Nephron progenitor cell (in vitro differentiated cells): ENCODE data around the gene KREMEN1.
A peak's percentile ranks its signal among the peaks of the same experiment; 100 is the strongest.

ENCODE experiments used
- DNase-seq: peaks from one replicate; pipeline ENCODE4 v3.0.0; 2021
- H3K27ac Mint-ChIP-seq: 2 replicates; pipeline ENCODE4 v1.8.0; 2021; ENCODE audit warnings: mild to moderate bottlenecking, moderate library complexity, mixed read lengths
- H3K27me3 Mint-ChIP-seq: 2 replicates; pipeline ENCODE4 v1.8.0; 2021; ENCODE audit warnings: mild to moderate bottlenecking, low read depth, mixed read lengths; ENCODE audit not compliant: poor library complexity
- H3K36me3 Mint-ChIP-seq: 2 replicates; pipeline ENCODE4 v1.8.0; 2021; ENCODE audit warnings: low read depth, mixed read lengths
- H3K4me1 Mint-ChIP-seq: 2 replicates; pipeline ENCODE4 v1.8.0; 2021; ENCODE audit warnings: mixed read lengths
- H3K4me3 Mint-ChIP-seq: 2 replicates; pipeline ENCODE4 v1.8.0; 2021; ENCODE audit warnings: mild to moderate bottlenecking, moderate library complexity, mixed read lengths
- H3K9me3 Mint-ChIP-seq: 2 replicates; pipeline ENCODE4 v1.8.0; 2021; ENCODE audit warnings: mild to moderate bottlenecking, moderate library complexity, mixed read lengths
- TF ChIP-seq, protein P1 (sequence below): fragments of 200-600 bp; sonication (generic); IDR thresholded peaks from 2 replicates; pipeline ENCODE4 v1.5.0; 2021; ENCODE audit warnings: antibody characterized with exemption

KREMEN1 gene

DNA sequence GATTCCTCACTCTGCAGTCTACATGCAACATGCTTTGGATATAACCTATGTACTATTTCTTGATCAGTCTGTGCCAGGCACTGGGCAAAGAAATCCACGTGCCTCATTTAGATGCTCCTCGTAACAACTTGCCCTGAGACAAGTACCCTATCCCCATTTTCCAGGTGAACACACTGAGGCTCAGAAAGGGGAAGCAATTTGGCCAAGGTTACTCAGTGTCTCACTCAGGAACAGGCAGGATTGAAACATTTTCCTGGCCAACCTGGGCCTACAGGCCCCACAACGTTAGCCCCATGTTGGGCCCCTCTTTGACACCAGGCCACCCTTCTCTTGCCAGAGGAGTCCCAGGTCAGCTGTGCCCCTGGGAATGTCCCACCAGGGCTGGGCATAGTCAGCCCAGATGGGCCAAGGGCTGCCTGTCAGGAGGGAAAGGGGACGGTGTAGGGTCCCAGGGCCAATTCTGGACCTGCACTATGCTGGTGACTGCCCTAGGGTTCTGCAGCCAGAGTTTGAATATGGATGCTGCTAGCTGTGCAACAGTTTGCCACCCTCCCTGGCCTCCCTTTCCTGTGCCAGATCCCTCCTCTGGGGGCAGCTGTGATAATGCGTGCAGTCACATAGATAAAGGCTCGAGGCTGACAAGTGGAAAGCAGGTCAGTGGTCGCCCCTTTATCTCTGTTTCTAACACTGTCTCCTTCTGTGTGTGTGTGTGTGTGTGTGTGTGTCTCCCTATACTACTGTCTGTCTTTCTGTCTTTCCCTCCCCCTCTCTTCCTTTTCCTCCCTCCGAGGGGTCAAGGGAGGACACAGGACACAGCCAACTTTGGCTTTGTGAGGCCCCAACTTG is 122.5 kb downstream of the KREMEN1 start:
- no peak overlapping the region for H3K4me3 Mint-ChIP-seq
- TF ChIP-seq, protein P1, sequence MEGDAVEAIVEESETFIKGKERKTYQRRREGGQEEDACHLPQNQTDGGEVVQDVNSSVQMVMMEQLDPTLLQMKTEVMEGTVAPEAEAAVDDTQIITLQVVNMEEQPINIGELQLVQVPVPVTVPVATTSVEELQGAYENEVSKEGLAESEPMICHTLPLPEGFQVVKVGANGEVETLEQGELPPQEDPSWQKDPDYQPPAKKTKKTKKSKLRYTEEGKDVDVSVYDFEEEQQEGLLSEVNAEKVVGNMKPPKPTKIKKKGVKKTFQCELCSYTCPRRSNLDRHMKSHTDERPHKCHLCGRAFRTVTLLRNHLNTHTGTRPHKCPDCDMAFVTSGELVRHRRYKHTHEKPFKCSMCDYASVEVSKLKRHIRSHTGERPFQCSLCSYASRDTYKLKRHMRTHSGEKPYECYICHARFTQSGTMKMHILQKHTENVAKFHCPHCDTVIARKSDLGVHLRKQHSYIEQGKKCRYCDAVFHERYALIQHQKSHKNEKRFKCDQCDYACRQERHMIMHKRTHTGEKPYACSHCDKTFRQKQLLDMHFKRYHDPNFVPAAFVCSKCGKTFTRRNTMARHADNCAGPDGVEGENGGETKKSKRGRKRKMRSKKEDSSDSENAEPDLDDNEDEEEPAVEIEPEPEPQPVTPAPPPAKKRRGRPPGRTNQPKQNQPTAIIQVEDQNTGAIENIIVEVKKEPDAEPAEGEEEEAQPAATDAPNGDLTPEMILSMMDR = no peak
- peaks cover 41% of the 10 kb centered on the region for H3K4me1 Mint-ChIP-seq
- peaks cover 9% of the 10 kb centered on the region for H3K36me3 Mint-ChIP-seq
- peak overlapping the region; percentile 91 for H3K27ac Mint-ChIP-seq
- DNase-seq = no peak
- H3K9me3 Mint-ChIP-seq = peaks cover 3% of the 10 kb centered on the region
- peaks cover 2% of the 10 kb centered on the region for H3K27me3 Mint-ChIP-seq

DNA sequence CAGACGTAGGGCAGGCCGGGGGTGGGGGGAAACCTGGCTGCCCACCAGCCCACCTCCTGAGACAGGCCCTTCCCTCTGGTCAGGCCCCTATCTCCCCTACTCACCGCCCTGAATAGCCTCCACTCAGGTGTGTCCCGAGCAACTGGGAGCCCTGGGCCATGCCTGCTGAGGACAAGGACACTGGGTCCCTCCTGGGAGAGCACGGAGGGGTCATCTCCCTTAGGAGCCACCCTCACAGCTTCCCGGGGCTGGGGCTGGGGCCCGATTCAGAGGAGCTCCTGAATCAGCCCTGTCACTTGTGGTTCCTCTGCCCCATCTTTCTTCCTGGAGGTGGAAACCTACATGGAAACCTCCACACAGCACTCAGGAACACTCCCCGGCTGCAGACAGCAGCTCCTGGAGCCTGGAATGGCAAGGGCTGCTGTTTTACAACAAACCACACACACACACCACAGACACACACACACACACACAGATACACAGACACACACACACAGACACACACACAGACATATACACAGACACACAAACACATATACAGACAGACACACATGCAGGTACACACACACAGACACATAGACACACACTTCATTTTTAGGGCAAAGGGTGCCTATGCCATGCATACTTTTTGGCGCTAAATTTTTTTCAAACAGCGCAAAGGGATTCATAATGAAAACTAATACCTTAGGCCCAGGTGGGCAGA is 123.3 kb downstream of the KREMEN1 start:
- TF ChIP-seq, protein P1 = no peak
- peak overlapping the region; percentile 91 for H3K27ac Mint-ChIP-seq
- peaks cover 3% of the 10 kb centered on the region for H3K9me3 Mint-ChIP-seq
- no peak for DNase-seq
- H3K4me1 Mint-ChIP-seq = peaks cover 48% of the 10 kb centered on the region
- H3K36me3 Mint-ChIP-seq = peaks cover 9% of the 10 kb centered on the region
- no peaks in the 10 kb centered on the region for H3K27me3 Mint-ChIP-seq
- H3K4me3 Mint-ChIP-seq = peak overlapping the region; percentile 28

DNA sequence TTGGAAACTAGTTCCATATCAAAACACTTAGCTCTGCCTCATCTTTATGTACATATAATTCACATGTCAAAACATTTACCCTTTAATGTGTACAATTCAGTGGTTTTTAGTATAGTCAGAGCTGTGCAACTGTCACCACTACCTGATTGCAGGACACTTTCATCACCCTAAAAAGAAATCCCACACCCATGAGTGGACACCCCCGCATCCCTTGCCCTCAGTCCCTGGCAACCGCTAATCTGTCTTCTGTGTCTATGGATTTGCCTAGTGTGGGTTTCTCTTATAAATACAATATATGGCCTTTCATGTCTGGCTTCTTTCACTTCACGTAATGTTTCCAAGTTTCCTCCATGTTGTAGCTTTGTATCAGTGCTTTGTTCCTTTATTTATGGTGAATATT is 124.3 kb downstream of the KREMEN1 start:
- H3K4me1 Mint-ChIP-seq = peaks cover 58% of the 10 kb centered on the region
- peak overlapping the region; percentile 58 for H3K27ac Mint-ChIP-seq
- no peak overlapping the region for H3K4me3 Mint-ChIP-seq
- no peaks in the 10 kb centered on the region for H3K27me3 Mint-ChIP-seq
- TF ChIP-seq, protein P1 = no peak
- DNase-seq = no peak
- peaks cover 3% of the 10 kb centered on the region for H3K9me3 Mint-ChIP-seq
- H3K36me3 Mint-ChIP-seq = peaks cover 9% of the 10 kb centered on the region

DNA sequence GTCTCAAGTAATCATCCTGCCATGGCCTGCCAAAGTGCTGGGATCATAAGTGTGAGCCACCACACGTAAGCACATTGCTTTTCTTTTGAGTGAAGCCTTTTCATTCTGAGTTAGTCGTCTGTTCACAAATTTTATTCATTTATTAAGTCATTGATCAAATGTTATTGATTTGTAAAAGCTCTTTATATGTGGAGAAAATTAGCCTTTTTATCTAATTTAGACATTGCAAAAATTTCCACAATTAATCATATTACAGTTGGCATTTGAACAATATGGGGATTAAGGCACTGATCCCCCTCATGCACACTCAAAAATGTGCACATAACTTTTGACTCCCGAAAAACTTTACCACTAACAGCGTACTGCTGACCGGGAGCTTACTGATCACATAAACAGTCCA is 125.4 kb downstream of the KREMEN1 start:
- Mint-ChIP-seq H3K4me1 (peaks cover 60% of the 10 kb centered on the region), H3K27me3 (peaks cover 4% of the 10 kb centered on the region), H3K4me3 (no peak overlapping the region), H3K9me3 (no peaks in the 10 kb centered on the region), H3K27ac (no peak overlapping the region), H3K36me3 (peaks cover 4% of the 10 kb centered on the region)
- TF ChIP-seq, protein P1 = no peak
- no peak for DNase-seq

DNA sequence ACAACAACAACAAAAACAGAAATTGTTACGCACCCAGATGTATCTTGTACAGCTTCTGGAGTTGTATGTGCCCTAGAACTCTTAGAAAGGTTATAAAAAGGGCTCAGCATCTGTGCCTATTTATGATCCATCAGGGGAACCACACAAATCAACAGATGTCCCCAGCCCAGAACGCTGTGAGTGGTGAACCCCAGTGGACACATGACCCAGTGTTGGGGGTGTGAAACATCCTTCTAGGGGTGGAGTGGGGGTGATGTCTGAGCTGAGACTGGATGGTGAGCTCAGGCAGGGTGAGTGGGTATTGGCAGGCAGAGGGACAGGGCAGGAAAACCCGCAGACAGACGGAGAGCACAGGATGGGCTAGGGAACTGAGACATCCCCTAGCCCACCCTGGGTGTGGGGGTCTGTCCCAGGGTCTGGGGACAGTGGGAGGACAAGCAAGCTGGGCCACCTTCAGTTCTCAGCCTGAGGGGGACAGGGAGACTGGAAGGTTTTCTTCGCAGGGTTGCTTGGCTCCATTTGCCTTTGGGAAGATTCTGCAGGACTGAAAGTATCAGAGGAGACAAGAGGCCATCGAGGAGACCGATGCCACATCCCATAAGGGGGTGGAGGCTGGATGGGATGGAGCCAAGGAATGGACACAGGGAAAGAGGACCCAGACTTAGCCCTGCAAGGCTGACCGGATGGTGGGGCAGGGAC is 127.0 kb downstream of the KREMEN1 start:
- Mint-ChIP-seq H3K36me3 (peaks cover 3% of the 10 kb centered on the region), H3K4me1 (peaks cover 75% of the 10 kb centered on the region), H3K27ac (peak overlapping the region; percentile 95), H3K27me3 (peaks cover 4% of the 10 kb centered on the region), H3K4me3 (no peak overlapping the region), H3K9me3 (no peaks in the 10 kb centered on the region)
- TF ChIP-seq, protein P1 = no peak
- no peak for DNase-seq
